ENCODE results near the gene KANSL3.
"Not testable (repeated sequence)": the region's sequence is repeated elsewhere in the genome, so short reads cannot be mapped to it uniquely, and the experiment has no call there.

KANSL3 gene

DNA sequence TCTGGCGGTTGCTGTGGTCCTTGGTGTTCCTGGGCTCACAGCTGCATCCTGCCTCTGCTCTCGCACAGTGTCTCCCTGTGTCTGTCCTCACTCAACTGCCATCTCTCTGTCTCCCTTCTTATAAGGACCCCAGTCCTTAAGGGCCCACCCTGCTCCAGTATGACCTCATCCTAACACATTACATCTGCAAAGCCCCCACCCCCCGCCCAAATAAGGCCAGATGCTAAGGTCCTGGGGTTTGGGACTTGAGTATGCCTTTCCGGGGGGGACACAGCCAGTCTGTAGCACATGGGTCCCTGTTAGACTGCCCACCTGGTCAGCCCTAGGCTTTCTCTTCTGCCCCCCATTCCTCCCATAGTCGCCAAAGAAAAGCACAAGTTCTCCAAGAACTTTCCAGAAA lies 45.2 kb upstream of the KANSL3 start:
- in situ Hi-C loops (cut with MboI; ENCODE audit: low sequenced_read_pairs, unreplicated experiment) = no loop called here
- TF ChIP-seq, protein P1, sequence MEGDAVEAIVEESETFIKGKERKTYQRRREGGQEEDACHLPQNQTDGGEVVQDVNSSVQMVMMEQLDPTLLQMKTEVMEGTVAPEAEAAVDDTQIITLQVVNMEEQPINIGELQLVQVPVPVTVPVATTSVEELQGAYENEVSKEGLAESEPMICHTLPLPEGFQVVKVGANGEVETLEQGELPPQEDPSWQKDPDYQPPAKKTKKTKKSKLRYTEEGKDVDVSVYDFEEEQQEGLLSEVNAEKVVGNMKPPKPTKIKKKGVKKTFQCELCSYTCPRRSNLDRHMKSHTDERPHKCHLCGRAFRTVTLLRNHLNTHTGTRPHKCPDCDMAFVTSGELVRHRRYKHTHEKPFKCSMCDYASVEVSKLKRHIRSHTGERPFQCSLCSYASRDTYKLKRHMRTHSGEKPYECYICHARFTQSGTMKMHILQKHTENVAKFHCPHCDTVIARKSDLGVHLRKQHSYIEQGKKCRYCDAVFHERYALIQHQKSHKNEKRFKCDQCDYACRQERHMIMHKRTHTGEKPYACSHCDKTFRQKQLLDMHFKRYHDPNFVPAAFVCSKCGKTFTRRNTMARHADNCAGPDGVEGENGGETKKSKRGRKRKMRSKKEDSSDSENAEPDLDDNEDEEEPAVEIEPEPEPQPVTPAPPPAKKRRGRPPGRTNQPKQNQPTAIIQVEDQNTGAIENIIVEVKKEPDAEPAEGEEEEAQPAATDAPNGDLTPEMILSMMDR (IDR thresholded peaks at IDR 0.05; ENCODE audit: borderline replicate concordance, control extremely low read depth, extremely low read depth, insufficient read depth, missing control alignments) = no peak
- DNase-seq (ENCODE audit: low spot score) = no peak

DNA sequence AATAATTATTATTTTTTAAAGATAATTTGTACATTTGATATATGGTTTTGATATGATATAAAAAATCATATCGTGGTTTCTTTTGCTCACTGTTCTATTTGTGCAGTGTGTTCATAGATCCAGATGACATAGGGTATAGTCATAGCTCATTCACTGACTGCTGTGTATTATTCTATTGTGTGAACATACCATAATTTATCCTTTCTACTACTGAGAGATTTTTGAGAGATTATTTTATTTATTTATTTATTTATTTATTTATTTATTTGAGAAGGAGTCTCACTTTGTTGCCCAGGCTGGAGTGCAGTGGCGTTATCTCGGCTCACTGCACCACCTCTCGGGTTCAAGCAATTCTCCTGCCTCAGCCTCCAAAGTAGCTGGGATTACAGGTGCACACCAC lies 43.4 kb upstream of the KANSL3 start:
- no peak for DNase-seq (ENCODE audit: low spot score)
- in situ Hi-C loops (cut with MboI; ENCODE audit: low sequenced_read_pairs, unreplicated experiment) = no loop called here

DNA sequence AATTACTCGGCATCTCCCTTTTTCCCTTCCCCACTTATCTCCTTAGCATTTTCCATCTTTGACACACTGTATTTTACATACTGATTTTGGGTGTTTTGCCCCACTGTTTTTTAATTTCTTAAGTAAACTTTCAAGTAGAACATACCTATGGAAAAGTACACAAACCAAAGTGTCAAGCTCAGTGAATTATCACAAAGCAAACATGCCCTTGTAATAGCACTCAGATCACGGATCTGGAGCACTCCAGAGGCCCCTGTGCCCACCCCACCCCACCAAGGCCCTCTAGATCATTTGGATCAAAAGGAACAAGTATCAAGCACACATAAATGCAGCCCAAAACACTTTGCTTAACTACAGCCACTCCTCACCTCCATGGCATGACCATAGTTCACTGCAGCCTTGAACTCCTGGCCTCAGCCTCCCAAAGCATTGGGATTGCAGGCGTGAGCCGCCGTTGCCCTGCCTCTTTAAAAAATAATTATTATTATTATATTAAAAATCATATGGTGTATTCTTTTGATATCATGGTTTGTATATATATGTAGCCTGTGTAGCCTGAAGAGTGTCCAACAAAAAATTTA lies 42.5 kb upstream of the KANSL3 start:
- DNase-seq (ENCODE audit: low spot score) = no peak
- TF ChIP-seq, protein P1 (IDR thresholded peaks at IDR 0.05; ENCODE audit: borderline replicate concordance, control extremely low read depth, extremely low read depth, insufficient read depth, missing control alignments) = no peak
- in situ Hi-C loops (cut with MboI; ENCODE audit: low sequenced_read_pairs, unreplicated experiment) = no loop called here

More for the DNA sequence above, 43.4 kb upstream of the KANSL3 start:
- TF ChIP-seq, protein P1 (IDR thresholded peaks at IDR 0.05; ENCODE audit: borderline replicate concordance, control extremely low read depth, extremely low read depth, insufficient read depth, missing control alignments) = no peak

DNA sequence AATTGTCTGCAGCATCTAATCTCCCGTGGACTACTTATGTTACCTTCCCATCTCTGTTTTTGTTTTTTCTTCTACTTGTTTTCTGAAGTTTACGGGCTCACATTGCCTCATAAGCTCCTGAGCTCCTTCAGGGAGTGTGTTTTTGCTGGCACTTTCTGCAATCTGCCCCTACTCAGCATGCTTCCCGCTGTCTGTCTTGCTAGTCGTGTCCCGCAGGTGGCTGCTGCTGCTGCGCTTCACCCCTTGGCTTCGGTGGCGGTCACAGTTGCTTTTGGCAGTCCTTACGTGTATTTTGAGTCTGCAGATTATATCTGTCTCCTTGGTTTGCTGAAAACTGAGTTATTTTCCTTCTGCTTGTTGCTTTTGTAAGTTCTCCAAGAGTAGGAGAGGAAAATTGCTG lies 41.7 kb upstream of the KANSL3 start:
- in situ Hi-C loops (cut with MboI; ENCODE audit: low sequenced_read_pairs, unreplicated experiment) = no loop called here
- TF ChIP-seq, protein P1 (IDR thresholded peaks at IDR 0.05; ENCODE audit: borderline replicate concordance, control extremely low read depth, extremely low read depth, insufficient read depth, missing control alignments) = no peak
- no peak for DNase-seq (ENCODE audit: low spot score)

DNA sequence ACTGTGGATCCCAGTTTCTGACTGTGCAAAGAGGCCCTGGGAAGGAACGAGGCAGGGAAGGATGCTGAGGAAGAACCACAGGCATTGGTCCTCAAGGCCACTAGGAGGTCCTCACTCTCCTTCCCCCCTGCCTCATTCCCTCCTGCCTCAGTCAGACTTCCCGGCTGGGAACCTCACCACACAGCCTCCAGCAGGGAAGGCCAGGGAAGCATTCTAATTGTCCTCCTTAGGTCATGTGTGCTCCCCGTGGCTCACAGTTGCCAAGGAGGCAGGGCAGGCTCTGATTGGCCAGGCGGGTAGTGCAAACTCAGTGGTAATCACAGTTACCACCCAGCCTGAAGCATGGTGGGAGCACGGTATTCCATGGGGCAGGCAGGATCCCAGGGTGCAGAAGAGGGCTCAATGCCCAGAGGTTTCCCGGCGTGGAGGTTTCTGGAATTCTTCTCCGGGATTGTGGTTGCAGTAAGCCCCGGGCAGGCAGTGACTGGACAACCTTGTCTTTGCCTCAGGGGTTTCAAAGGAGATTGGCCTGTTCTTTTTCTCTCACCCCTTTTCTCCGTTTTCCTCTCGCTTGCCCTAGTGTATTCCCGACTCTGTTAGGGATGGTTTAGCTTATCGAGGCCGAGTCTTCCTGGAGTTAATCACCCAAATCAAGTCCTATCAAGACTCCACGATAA lies 31.6 kb upstream of the KANSL3 start:
- in situ Hi-C loops (cut with MboI; ENCODE audit: low sequenced_read_pairs, unreplicated experiment) = no loop called here
- no peak for DNase-seq (ENCODE audit: low spot score)
- TF ChIP-seq, protein P1 (IDR thresholded peaks at IDR 0.05; ENCODE audit: borderline replicate concordance, control extremely low read depth, extremely low read depth, insufficient read depth, missing control alignments) = no peak

DNA sequence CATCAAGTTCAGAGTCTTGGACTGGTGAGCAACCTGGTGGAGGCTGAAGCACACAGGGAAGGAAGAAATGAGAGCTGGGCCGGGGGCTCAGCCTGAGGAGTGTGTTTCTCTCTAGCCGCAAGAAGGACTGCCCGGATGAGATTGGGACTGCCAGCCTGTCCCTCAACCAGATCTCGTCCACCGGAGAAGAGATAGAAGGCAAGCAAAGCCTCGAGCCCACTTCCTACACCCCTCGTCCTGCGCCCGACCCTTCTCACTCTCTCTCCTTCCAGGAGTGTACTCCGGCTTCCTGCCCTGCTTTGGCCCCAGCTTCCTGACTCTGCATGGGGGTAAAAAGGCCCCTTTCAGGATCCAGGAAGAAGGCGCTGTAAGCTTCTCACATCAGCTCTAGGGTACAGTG lies 30.7 kb upstream of the KANSL3 start:
- TF ChIP-seq, protein P1 (IDR thresholded peaks at IDR 0.05; ENCODE audit: borderline replicate concordance, control extremely low read depth, extremely low read depth, insufficient read depth, missing control alignments) = no peak
- in situ Hi-C loops (cut with MboI; ENCODE audit: low sequenced_read_pairs, unreplicated experiment) = no loop called here
- no peak for DNase-seq (ENCODE audit: low spot score)

DNA sequence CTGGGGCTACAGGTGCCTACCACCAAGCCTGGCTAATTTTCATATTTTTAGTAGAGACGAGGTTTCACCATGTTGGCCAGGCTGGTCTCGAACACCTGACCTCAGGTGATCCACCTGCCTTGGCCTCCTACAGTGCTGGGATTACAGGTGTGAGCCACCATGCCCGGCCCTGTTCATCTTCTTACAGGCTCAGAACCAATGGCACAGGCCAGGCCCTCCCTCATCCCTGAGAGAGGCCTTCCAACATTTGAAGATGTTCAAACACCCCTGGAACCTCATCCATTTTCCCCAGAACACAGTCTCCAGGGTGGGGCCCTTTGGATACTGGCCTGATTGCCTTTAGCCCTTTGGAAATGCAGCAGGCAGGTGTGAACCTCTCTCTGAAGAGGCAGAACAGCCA lies 27.6 kb upstream of the KANSL3 start:
- in situ Hi-C loops (cut with MboI; ENCODE audit: low sequenced_read_pairs, unreplicated experiment) = not testable (repeated sequence)

More for the DNA sequence above, 27.6 kb upstream of the KANSL3 start:
- not testable (repeated sequence) for DNase-seq (ENCODE audit: low spot score)

All from GM13976 (cell line).